ENCODE measurements around the gene GID8.

The GID8 gene

DNA sequence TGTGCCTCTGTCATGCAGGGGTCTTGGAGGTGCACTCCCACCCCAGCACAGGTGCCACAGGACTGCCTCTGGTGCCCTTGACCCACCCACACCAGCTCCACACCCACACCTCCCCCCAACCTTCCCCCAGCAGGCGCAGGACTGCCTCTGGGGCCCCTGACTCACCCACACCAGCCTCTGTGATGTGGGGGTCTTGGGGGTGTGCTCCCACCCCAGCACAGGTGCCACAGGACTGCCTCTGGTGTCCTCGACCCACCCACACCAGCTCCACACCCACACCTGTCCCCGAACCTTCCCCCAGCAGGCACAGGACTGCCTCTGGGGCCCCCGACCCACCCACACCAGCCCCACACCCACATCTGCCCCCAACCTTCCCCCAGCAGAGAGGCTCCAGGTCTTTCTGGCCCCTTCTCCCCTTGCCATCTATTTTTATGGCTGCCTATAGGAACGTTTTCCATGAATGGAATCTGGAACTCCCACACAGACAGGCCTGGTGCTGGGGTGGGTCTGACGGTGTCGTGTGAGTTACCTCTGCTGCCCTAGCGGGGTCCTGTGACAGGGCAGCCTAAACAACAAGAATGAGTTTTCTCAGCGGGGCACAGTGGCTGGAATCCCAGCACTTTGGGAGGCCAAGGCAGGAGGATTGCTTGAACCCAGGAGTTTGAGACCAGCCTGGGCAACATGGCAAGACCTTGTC lies 38.0 kb downstream of the GID8 start:
- DNase-seq (ENCODE audit: low read depth): no peak
- no peak overlapping the region for H3K4me3 ChIP-seq (ENCODE audit: control insufficient read depth, low read depth, low read length)
- TF ChIP-seq, protein P1, sequence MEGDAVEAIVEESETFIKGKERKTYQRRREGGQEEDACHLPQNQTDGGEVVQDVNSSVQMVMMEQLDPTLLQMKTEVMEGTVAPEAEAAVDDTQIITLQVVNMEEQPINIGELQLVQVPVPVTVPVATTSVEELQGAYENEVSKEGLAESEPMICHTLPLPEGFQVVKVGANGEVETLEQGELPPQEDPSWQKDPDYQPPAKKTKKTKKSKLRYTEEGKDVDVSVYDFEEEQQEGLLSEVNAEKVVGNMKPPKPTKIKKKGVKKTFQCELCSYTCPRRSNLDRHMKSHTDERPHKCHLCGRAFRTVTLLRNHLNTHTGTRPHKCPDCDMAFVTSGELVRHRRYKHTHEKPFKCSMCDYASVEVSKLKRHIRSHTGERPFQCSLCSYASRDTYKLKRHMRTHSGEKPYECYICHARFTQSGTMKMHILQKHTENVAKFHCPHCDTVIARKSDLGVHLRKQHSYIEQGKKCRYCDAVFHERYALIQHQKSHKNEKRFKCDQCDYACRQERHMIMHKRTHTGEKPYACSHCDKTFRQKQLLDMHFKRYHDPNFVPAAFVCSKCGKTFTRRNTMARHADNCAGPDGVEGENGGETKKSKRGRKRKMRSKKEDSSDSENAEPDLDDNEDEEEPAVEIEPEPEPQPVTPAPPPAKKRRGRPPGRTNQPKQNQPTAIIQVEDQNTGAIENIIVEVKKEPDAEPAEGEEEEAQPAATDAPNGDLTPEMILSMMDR (conservative IDR thresholded peaks at IDR 0.05; ENCODE audit: control insufficient read depth, insufficient read depth, low read depth, low read length): no peak

DNA sequence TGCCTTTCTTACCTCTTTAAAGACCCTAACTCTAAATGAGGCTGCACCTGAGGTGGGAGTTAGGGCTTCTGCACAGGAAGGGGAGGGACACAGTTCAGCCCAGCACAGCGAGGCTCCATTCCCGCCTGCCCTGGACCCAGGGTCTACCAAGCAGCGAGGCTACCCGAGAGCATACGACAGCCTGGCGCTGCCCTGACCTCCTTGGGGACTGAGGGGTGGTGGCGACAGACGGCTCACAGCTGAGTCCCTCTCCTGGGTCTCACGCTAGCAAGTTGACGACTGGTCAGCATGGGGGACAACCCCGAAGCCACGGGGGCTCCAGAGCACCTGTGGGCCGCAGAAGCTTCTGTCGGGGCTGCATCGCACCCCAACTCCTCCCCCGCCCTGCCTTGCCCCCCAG lies 38.9 kb downstream of the GID8 start:
- no peak for DNase-seq (ENCODE audit: low read depth)

DNA sequence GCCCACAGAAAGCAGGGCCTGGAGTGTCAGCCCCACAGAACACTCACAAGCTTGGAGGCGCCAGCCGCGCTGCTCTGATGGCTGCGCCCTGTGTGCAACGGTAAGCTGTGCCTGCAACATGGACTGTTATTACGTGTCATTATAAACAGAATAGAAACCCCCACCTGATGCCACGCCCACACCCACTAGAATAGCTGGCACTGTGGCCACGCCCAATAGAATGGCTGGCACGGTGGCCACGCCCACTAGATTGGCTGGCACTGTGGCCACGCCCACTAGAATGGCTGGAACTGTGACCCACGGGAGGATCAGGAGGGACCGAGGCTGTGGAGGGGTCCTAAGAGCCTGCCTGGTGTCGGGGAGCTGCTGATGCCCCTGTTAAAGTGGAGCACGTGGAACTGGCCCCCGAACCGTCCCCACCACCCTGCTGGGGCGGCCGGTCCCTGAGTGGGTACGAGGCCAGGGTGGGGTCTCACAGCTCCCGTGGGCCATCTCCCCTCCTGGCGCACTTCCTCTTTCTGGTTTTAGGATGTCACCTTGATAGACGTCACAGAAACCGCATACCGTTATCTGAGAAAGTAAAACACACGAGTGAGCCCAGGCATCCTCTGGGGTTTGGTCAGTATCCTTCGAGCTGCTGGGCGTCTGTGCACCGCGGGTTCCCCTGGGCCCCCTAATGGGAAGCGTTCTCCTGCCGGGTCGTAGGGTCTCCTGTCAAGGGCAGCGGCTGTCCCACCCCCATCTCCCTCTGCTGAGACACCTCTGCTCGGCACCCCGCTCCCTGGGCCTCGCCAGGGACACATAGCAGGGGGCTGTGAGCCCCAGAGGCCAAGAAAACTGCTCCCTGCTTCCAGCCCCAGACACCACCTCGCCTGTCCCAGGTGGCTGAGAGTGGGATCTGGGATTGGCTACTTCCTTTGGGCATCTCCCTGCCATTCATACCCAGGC lies 39.9 kb downstream of the GID8 start:
- TF ChIP-seq, protein P1 (conservative IDR thresholded peaks at IDR 0.05; ENCODE audit: control insufficient read depth, insufficient read depth, low read depth, low read length): no peak
- H3K4me3 ChIP-seq (ENCODE audit: control insufficient read depth, low read depth, low read length): no peak overlapping the region
- no peak for DNase-seq (ENCODE audit: low read depth)

More for the DNA sequence above, 38.9 kb downstream of the GID8 start:
- H3K4me3 ChIP-seq (ENCODE audit: control insufficient read depth, low read depth, low read length): no peak overlapping the region
- TF ChIP-seq, protein P1 (conservative IDR thresholded peaks at IDR 0.05; ENCODE audit: control insufficient read depth, insufficient read depth, low read depth, low read length): no peak

DNA sequence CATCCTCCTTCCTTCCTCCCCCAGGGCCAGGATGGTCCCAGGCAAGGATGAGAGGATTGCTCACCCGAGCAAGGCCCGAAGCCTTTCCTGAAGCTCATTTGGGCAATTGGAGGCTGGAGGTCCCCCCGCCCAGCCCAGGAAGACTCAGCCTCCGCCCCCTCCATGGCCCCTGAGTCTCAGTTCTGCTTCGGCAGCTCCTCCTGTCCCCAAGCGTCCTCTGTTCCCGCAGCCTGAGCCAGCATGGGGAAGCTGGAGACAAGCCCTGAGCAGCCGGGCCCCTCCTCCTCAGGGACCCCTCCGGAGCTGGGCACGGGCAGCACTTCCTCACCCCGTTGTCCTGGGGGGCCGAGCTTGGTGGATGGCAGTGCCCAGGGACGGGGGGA lies 40.6 kb downstream of the GID8 start:
- DNase-seq (ENCODE audit: low read depth): no peak
- no peak overlapping the region for H3K4me3 ChIP-seq (ENCODE audit: control insufficient read depth, low read depth, low read length)
- TF ChIP-seq, protein P1 (conservative IDR thresholded peaks at IDR 0.05; ENCODE audit: control insufficient read depth, insufficient read depth, low read depth, low read length): no peak

DNA sequence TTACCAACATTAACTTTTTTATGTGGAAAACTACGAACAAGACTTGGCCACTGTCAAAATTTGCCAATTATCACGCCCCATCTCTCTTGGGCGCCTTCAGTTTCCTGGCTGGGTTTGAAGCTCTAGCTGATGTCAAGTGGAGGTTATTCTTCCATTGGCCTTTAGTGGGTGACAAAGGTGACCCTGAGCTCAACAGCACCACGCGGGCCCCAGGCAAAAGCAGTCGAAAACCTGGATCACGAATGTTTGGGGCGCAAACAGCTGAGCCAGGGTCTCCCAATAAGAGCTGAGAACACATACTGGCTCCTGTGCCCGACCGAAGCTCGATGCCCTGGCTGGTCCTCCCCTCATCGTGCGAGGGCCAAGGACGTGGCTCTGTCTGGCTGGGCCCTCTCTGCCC lies 41.4 kb downstream of the GID8 start:
- TF ChIP-seq, protein P1 (conservative IDR thresholded peaks at IDR 0.05; ENCODE audit: control insufficient read depth, insufficient read depth, low read depth, low read length): no peak
- no peak for DNase-seq (ENCODE audit: low read depth)

DNA sequence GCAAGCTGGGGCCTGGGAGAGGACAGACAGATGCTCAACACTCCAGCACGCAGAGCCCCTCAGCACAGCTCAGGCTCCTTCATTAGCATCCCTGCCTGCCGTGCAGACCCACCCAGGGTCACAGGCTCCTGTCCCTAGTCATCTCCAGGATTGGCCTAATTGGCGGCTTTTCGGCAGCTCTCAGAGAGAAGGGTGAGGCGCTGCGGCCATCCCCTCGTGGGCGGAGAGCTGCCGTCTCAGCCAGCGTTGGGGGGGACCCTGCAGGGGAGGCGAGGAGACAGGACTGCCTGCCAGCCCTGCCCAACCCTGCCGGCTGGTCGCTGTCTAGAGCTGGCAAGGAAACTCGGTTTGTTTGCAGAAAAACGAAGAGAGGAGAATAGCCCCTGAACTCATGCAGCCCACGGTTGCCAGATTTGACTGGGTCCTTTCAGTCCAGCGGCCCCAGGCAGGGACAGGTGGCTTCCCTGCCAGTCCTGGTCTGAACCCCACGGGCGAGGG lies 42.0 kb downstream of the GID8 start:
- no peak for DNase-seq (ENCODE audit: low read depth)
- TF ChIP-seq, protein P1 (conservative IDR thresholded peaks at IDR 0.05; ENCODE audit: control insufficient read depth, insufficient read depth, low read depth, low read length): no peak
- H3K4me3 ChIP-seq (ENCODE audit: control insufficient read depth, low read depth, low read length): no peak overlapping the region

More for the DNA sequence above, 41.4 kb downstream of the GID8 start:
- H3K4me3 ChIP-seq (ENCODE audit: control insufficient read depth, low read depth, low read length): no peak overlapping the region
